T-helper 17 cell (primary cell): ENCODE data around the gene DYNC1I1. TPM values are rescaled to one million over a fixed set of nuclear protein-coding genes. Genes with fewer than 3 reads are reported as not detected.
A peak's percentile ranks its signal among the peaks of the same experiment; 100 is the strongest.

Experiments used
- ATAC-seq: fragments of 150-1000 bp; cut with Tn5 transposase; 2 replicates; pipeline ENCODE4 v1.10.0; 2021; ENCODE audit warnings: mild to moderate bottlenecking, moderate library complexity
- DNase-seq, 3 donors: peaks; one replicate each; pipeline versions ENCODE4 v3.0.0 to v3.0.0-alpha.2; 2020 to 2021
- H3K9me3 ChIP-seq: one replicate; pipeline ENCODE4 v1.7.0; 2013; ENCODE audit warnings: low read length, mild to moderate bottlenecking; ENCODE audit not compliant: control insufficient read depth, poor library complexity, severe bottlenecking
- H3K27ac Mint-ChIP-seq: one replicate; pipeline ENCODE4 v1.8.0; 2022; ENCODE audit warnings: mild to moderate bottlenecking, moderate library complexity, mixed read lengths
- H3K27me3 Mint-ChIP-seq: one replicate; pipeline ENCODE4 v1.8.0; 2022; ENCODE audit warnings: mixed read lengths
- H3K36me3 Mint-ChIP-seq: one replicate; pipeline ENCODE4 v1.8.0; 2022; ENCODE audit warnings: low read depth, mixed read lengths
- H3K4me1 Mint-ChIP-seq: one replicate; pipeline ENCODE4 v1.8.0; 2022; ENCODE audit warnings: mild to moderate bottlenecking, mixed read lengths
- H3K4me3 Mint-ChIP-seq: one replicate; pipeline ENCODE4 v1.8.0; 2022; ENCODE audit warnings: mild to moderate bottlenecking, moderate library complexity, mixed read lengths
- total RNA-seq, 4 donors: library from RNA in 2 of 4; stranded (reverse) in 2 of 4; gene quantifications; one replicate each; pipeline ENCODE4 v1.2.3 and lab custom pipeline; 2022 to 2026

The DYNC1I1 gene
- total RNA-seq, 2 donors from 2014 or later: 0.12 to 0.31 TPM

- Mint-ChIP-seq H3K27me3 (peaks cover 26% of the 10 kb centered on the region), H3K4me3 (no peak overlapping the region), H3K27ac (no peak overlapping the region), H3K4me1 (no peaks in the 10 kb centered on the region), H3K36me3 (no peaks in the 10 kb centered on the region)
- H3K9me3 ChIP-seq: no peaks in the 10 kb centered on the region
- no peak for ATAC-seq
- DNase-seq: no peak
These were observed 106.3 kb downstream of the DYNC1I1 start for GRCh38 chr7:95878677-95879076.

GRCh38 chr7:95881597-95881996 is 109.2 kb downstream of the DYNC1I1 start:
- peaks cover 14% of the 10 kb centered on the region for H3K27me3 Mint-ChIP-seq
- DNase-seq: no peak
- H3K9me3 ChIP-seq: no peaks in the 10 kb centered on the region
- H3K4me1 Mint-ChIP-seq: no peaks in the 10 kb centered on the region
- no peak overlapping the region for H3K27ac Mint-ChIP-seq
- ATAC-seq: no peak
- no peaks in the 10 kb centered on the region for H3K36me3 Mint-ChIP-seq
- H3K4me3 Mint-ChIP-seq: no peak overlapping the region

DNA sequence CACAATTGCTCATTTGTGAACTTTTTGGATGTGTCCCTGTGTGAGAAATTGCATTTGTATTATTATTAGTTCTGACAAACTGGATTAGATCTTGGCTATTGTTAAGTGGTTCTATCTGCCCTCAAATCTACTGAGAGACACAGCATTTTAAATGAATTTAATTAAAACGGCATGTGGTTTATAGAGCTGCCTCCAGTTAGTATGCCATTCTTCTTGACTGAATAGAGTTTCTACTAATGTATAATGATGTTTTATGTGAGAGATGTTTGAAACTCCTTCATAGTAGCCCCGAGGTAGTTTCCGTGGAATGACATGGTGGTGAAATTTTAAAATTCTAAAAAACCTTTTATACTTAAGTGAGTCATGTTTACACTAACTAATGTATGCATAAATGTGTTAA is 110.9 kb downstream of the DYNC1I1 start:
- H3K36me3 Mint-ChIP-seq: no peaks in the 10 kb centered on the region
- no peak for DNase-seq
- H3K4me1 Mint-ChIP-seq: no peaks in the 10 kb centered on the region
- H3K9me3 ChIP-seq: no peaks in the 10 kb centered on the region
- H3K4me3 Mint-ChIP-seq: no peak overlapping the region
- no peak for ATAC-seq
- H3K27me3 Mint-ChIP-seq: peaks cover 14% of the 10 kb centered on the region
- no peak overlapping the region for H3K27ac Mint-ChIP-seq

GRCh38 chr7:95886501-95887090 is 114.2 kb downstream of the DYNC1I1 start:
- no peaks in the 10 kb centered on the region for H3K36me3 Mint-ChIP-seq
- ATAC-seq (no peak), DNase-seq (no peak)
- H3K4me1 Mint-ChIP-seq: no peaks in the 10 kb centered on the region
- H3K27ac Mint-ChIP-seq: no peak overlapping the region
- H3K27me3 Mint-ChIP-seq: peaks cover 8% of the 10 kb centered on the region
- no peak overlapping the region for H3K4me3 Mint-ChIP-seq
- no peaks in the 10 kb centered on the region for H3K9me3 ChIP-seq

DNA sequence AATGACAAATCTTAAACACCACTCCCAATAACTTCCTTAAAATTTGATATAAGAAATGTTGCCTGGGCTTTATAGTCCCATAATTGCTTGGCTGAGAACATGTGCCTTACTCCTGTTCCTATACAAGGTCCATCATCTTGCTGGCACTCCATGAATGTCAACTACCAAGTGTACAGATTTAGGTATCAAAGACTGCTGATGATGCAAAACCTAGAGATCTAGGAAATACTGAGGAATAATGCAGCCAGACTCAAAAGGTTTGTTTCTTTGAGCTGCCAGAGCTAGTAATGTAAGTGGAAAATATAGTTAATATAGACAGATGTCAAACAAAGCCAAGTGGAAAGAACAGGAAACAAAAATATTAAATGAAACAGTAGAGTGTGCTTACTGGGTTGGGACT is 121.1 kb downstream of the DYNC1I1 start:
- Mint-ChIP-seq H3K27ac (no peak overlapping the region), H3K4me1 (no peaks in the 10 kb centered on the region), H3K36me3 (no peaks in the 10 kb centered on the region), H3K4me3 (no peak overlapping the region), H3K27me3 (peaks cover 17% of the 10 kb centered on the region)
- no peaks in the 10 kb centered on the region for H3K9me3 ChIP-seq
- DNase-seq: no peak
- ATAC-seq: no peak

DNA sequence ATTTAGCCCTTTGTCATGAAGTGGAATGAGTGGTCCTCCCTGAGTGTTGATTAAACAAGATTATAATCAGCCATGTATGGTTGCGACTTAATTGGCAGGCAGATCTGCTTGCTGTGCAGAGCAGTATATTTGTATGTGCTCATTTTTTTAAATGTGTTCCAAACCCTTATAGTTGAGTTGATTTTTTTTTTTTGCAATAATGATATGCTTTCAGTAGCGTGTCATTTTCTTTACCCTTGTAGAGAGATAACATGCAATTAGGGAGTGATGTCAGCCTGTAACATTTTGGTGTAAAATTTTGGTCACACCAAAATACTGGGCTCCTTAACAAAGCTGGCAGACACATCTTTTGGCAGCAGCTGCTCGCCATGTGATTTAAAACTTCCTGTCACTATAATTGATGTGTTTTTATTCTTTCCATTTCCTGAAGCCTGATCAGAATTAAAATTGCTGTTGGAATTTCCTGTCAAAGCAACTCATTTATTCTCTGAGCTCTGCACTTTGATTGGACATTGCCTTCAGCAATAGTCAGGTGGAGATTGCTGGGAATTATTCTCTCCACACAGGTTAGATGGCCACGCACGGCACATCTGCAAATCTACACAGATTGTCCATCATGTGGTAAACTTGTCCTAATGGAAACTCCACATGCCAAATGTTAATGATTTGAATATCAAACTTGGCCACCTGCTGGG is 125.3 kb downstream of the DYNC1I1 start:
- H3K36me3 Mint-ChIP-seq: no peaks in the 10 kb centered on the region
- ATAC-seq (no peak), DNase-seq (no peak)
- H3K9me3 ChIP-seq: no peaks in the 10 kb centered on the region
- H3K27ac Mint-ChIP-seq: no peak overlapping the region
- H3K4me3 Mint-ChIP-seq: no peak overlapping the region
- no peaks in the 10 kb centered on the region for H3K4me1 Mint-ChIP-seq
- peaks cover 33% of the 10 kb centered on the region for H3K27me3 Mint-ChIP-seq

DNA sequence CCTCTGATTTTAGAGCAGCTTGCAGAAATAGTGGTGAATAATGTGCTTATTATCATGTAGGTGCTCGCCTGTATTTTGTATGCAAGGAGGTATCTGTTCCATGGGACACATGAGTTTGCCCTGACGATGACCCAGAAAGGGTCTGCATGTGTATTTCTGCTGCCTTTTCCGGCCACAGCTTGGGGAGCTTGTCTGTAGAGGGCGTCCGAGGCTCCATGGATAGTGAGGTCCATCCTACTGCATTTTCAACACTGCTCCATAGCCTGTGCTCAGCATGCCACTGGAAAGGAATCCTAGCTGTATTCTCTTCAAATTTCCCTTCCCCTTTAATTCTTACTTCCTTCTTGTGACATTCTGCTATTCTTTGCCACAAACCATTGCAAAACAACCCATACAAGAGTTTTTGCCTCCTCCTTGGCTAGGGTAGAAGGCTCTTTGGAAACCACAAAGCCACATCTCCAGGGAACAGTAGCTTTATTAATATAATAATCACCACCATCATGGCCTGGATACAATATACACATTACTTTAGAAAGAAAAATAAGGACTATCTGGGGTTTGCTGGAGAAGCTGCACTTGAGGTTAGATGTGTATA is 127.7 kb downstream of the DYNC1I1 start:
- H3K9me3 ChIP-seq: no peaks in the 10 kb centered on the region
- H3K36me3 Mint-ChIP-seq: no peaks in the 10 kb centered on the region
- ATAC-seq (no peak), DNase-seq (no peak)
- no peak overlapping the region for H3K27ac Mint-ChIP-seq
- peaks cover 41% of the 10 kb centered on the region for H3K27me3 Mint-ChIP-seq
- no peak overlapping the region for H3K4me3 Mint-ChIP-seq
- no peaks in the 10 kb centered on the region for H3K4me1 Mint-ChIP-seq

GRCh38 chr7:95901006-95901405 is 128.7 kb downstream of the DYNC1I1 start:
- no peaks in the 10 kb centered on the region for H3K9me3 ChIP-seq
- no peak for ATAC-seq
- H3K36me3 Mint-ChIP-seq: no peaks in the 10 kb centered on the region
- H3K27me3 Mint-ChIP-seq: peaks cover 41% of the 10 kb centered on the region
- H3K4me3 Mint-ChIP-seq: no peak overlapping the region
- H3K27ac Mint-ChIP-seq: no peak overlapping the region
- no peaks in the 10 kb centered on the region for H3K4me1 Mint-ChIP-seq
- no peak for DNase-seq

DNA sequence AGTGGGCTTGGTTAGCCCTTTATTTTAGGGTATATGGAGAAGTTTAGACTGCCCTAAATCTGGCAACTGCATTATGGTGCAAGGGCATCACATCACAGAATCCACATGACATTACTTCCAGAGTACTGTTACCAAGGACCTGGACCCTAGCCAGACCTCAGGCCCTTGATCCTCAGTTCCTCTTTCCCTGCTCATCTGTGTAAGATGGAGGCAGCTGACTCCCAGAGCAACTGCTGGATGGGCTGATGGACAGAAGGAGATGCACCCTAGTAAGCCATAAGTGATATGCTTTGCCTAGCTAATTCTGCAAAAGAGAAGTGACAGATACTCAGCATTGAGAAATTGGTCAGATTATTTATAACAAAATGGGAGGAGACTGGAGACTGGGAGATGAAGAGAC is 131.7 kb downstream of the DYNC1I1 start:
- H3K9me3 ChIP-seq: no peaks in the 10 kb centered on the region
- no peak for DNase-seq
- Mint-ChIP-seq H3K4me3 (no peak overlapping the region), H3K36me3 (no peaks in the 10 kb centered on the region), H3K27ac (no peak overlapping the region), H3K27me3 (peaks cover 44% of the 10 kb centered on the region), H3K4me1 (peaks cover 2% of the 10 kb centered on the region)
- no peak for ATAC-seq

DNA sequence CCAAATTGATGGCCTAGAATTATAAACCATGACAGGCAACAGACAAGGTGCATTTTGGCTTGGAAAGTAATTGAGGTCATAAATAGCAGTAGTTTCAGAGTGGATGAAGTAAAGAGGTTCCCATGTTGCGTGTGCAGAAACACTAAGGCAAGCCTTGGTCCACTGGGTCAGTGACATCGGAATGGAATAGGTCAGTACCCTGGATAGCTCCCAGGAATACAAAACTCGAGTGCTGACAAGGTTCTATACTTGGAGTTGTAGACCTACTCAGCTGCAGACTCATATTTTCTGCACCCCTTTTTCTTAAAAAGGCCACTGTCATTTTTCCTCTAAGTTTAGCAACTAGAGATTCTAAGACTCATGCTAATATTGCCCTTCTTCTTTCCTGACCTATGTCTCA is 132.8 kb downstream of the DYNC1I1 start:
- H3K36me3 Mint-ChIP-seq: no peaks in the 10 kb centered on the region
- no peak overlapping the region for H3K4me3 Mint-ChIP-seq
- DNase-seq (no peak), ATAC-seq (no peak)
- peaks cover 42% of the 10 kb centered on the region for H3K27me3 Mint-ChIP-seq
- H3K27ac Mint-ChIP-seq: no peak overlapping the region
- no peaks in the 10 kb centered on the region for H3K9me3 ChIP-seq
- H3K4me1 Mint-ChIP-seq: peaks cover 2% of the 10 kb centered on the region

DNA sequence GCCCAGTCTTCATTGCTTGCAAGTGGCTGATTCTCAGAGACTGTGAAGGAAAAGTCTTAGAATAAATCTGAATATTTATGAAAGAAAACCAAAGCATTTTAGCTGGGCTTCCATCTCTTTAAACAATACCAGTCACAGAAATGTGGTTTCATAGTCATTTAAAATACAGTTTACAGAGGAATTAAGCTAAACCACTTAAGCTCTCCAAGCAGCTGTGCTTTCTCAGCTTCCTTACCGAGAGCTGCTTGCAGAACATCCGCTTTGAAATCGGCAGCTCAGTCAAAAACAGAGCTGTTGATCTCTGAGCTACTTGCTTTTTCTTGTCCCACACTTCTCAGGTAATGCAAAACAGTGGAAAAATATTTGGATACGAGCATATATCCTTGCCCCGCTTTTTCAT is 134.5 kb downstream of the DYNC1I1 start:
- DNase-seq: no peak
- H3K4me3 Mint-ChIP-seq: no peak overlapping the region
- no peaks in the 10 kb centered on the region for H3K36me3 Mint-ChIP-seq
- no peak overlapping the region for H3K27ac Mint-ChIP-seq
- H3K4me1 Mint-ChIP-seq: peaks cover 2% of the 10 kb centered on the region
- peaks cover 53% of the 10 kb centered on the region for H3K27me3 Mint-ChIP-seq
- H3K9me3 ChIP-seq: no peaks in the 10 kb centered on the region
- no peak for ATAC-seq

GRCh38 chr7:95907337-95907736 is 135.0 kb downstream of the DYNC1I1 start:
- no peaks in the 10 kb centered on the region for H3K9me3 ChIP-seq
- no peak for DNase-seq
- H3K4me3 Mint-ChIP-seq: no peak overlapping the region
- H3K36me3 Mint-ChIP-seq: no peaks in the 10 kb centered on the region
- H3K27ac Mint-ChIP-seq: no peak overlapping the region
- no peak for ATAC-seq
- H3K4me1 Mint-ChIP-seq: peaks cover 2% of the 10 kb centered on the region
- peaks cover 57% of the 10 kb centered on the region for H3K27me3 Mint-ChIP-seq

GRCh38 chr7:95908499-95908898 is 136.1 kb downstream of the DYNC1I1 start:
- Mint-ChIP-seq H3K4me1 (peaks cover 2% of the 10 kb centered on the region), H3K27me3 (peaks cover 63% of the 10 kb centered on the region), H3K27ac (no peak overlapping the region), H3K4me3 (no peak overlapping the region), H3K36me3 (no peaks in the 10 kb centered on the region)
- DNase-seq: no peak
- no peaks in the 10 kb centered on the region for H3K9me3 ChIP-seq
- ATAC-seq: no peak

DNA sequence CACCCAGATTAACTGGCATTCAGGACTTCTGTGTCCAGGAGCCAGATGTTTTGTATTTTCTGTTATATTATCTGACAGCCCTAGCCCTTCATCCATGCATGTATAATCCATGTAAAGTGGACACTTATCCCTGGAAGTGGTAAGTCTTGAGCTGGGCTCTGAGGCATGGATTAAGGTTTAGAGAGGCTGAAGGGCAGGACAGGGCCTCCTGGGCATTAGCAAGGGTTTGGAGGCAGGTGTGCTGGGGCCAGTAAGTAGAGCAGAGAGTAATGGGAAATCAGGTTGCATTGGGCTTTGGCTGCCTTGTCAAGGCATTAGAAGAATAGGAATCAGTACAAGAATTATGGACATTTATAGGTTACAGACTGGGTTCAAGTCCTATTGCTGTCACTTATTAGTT is 138.0 kb downstream of the DYNC1I1 start:
- H3K36me3 Mint-ChIP-seq: no peaks in the 10 kb centered on the region
- H3K27me3 Mint-ChIP-seq: peaks cover 72% of the 10 kb centered on the region
- H3K4me1 Mint-ChIP-seq: peaks cover 2% of the 10 kb centered on the region
- DNase-seq (no peak), ATAC-seq (no peak)
- H3K27ac Mint-ChIP-seq: peak overlapping the region; percentile 68
- H3K9me3 ChIP-seq: no peaks in the 10 kb centered on the region
- no peak overlapping the region for H3K4me3 Mint-ChIP-seq
